ENCODE data around the gene RBM15B. TPM values are rescaled to one million over a fixed set of nuclear protein-coding genes. Genes with fewer than 3 reads are reported as not detected.
"Not testable (repeated sequence)": the region's sequence is repeated elsewhere in the genome, so short reads cannot be mapped to it uniquely, and the experiment has no call there.

Gene RBM15B
- total and polyA plus RNA-seq, 4 donors, result 8.4 to 31.8 (median 17.7) TPM

- H3K27me3 ChIP-seq (ENCODE audit: control insufficient read depth in 3 of 3, insufficient read depth in 3 of 3, low read length in 2 of 3), result no peaks in the 10 kb centered on the region
- H3K4me3 ChIP-seq, result no peak overlapping the region
- no peak overlapping the region for H3K9ac ChIP-seq (ENCODE audit: insufficient read depth in 1 of 2, low read length in 2 of 2)
- DNase-seq, result no peak
- no peaks in the 10 kb centered on the region for H3K36me3 ChIP-seq (ENCODE audit: control insufficient read depth in 4 of 4, insufficient read depth in 4 of 4, low read length in 4 of 4)
- no peaks in the 10 kb centered on the region for H3K9me3 ChIP-seq (ENCODE audit: control insufficient read depth in 4 of 4, insufficient read depth in 3 of 4, low read length in 3 of 4)
- peaks cover 0 to 9% (median 0%) of the 10 kb centered on the region in 5 donors for H3K4me1 ChIP-seq (ENCODE audit: control insufficient read depth in 5 of 5, insufficient read depth in 5 of 5, low read length in 5 of 5)
- WGBS, 2 donors, result 82 to 87% methylated on average over 3 of the region's 3 CpGs
- no peak for TF ChIP-seq CTCF (IDR thresholded peaks at IDR 0.05; ENCODE audit: control extremely low read depth, extremely low read depth)
- H3K27ac ChIP-seq (ENCODE audit: low read depth in 1 of 2, low read length in 1 of 2), result no peak overlapping the region
- ATAC-seq (ENCODE audit: insufficient read depth, low FRiP score), result no peak
These were observed 32.1 kb upstream of the RBM15B start for GRCh38 chr3:51358981-51359380.

GRCh38 chr3:51360806-51361205, 30.3 kb upstream of the RBM15B start:
- no peak for ATAC-seq (ENCODE audit: insufficient read depth, low FRiP score)
- Histone ChIP-seq H3K27ac (ENCODE audit: low read depth in 1 of 2, low read length in 1 of 2) (no peak overlapping the region), H3K4me3 (no peak overlapping the region), H3K4me1 (ENCODE audit: control insufficient read depth in 5 of 5, insufficient read depth in 5 of 5, low read length in 5 of 5) (peaks cover 0 to 6% (median 0%) of the 10 kb centered on the region in 5 donors), H3K9ac (ENCODE audit: insufficient read depth in 1 of 2, low read length in 2 of 2) (no peak overlapping the region), H3K27me3 (ENCODE audit: control insufficient read depth in 3 of 3, insufficient read depth in 3 of 3, low read length in 2 of 3) (no peaks in the 10 kb centered on the region), H3K36me3 (ENCODE audit: control insufficient read depth in 4 of 4, insufficient read depth in 4 of 4, low read length in 4 of 4) (no peaks in the 10 kb centered on the region), H3K9me3 (ENCODE audit: control insufficient read depth in 4 of 4, insufficient read depth in 3 of 4, low read length in 3 of 4) (no peaks in the 10 kb centered on the region)
- 70 to 82% methylated on average over 3 of the region's 3 CpGs for WGBS, 2 donors
- DNase-seq, result no peak
- TF ChIP-seq CTCF (IDR thresholded peaks at IDR 0.05; ENCODE audit: control extremely low read depth, extremely low read depth), result no peak

DNA sequence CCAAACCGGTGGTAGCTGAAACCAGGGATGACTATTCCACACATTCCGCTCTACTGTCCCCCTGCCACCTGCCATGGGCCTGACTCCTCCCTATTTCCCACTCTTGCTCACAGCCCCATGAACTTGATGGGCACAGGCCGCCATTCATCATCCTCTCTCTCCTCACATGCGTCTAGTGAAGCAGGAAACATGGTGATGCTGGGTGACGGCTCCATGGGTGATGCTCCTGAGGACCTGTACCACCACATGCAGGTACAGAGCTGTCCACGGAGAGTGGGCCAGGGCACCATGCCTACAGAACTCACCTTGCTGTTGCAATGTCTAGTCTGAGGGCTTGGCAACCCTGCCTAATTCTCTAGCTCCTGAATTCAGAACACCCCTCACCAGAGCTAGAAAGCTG, 29.3 kb upstream of the RBM15B start:
- Histone ChIP-seq H3K27ac (ENCODE audit: low read depth in 1 of 2, low read length in 1 of 2) (no peak overlapping the region), H3K9ac (ENCODE audit: insufficient read depth in 1 of 2, low read length in 2 of 2) (no peak overlapping the region), H3K27me3 (ENCODE audit: control insufficient read depth in 3 of 3, insufficient read depth in 3 of 3, low read length in 2 of 3) (no peaks in the 10 kb centered on the region), H3K36me3 (ENCODE audit: control insufficient read depth in 4 of 4, insufficient read depth in 4 of 4, low read length in 4 of 4) (no peaks in the 10 kb centered on the region), H3K4me3 (no peak overlapping the region), H3K9me3 (ENCODE audit: control insufficient read depth in 4 of 4, insufficient read depth in 3 of 4, low read length in 3 of 4) (no peaks in the 10 kb centered on the region), H3K4me1 (ENCODE audit: control insufficient read depth in 5 of 5, insufficient read depth in 5 of 5, low read length in 5 of 5) (no peaks in the 10 kb centered on the region)
- WGBS, 2 donors, result 94 to 95% methylated on average over 6 of the region's 6 CpGs
- ATAC-seq (ENCODE audit: insufficient read depth, low FRiP score) (no peak), DNase-seq (no peak)
- no peak for TF ChIP-seq CTCF (IDR thresholded peaks at IDR 0.05; ENCODE audit: control extremely low read depth, extremely low read depth)

- no peaks in the 10 kb centered on the region for H3K9me3 ChIP-seq (ENCODE audit: control insufficient read depth in 4 of 4, insufficient read depth in 3 of 4, low read length in 3 of 4)
- no peak overlapping the region for H3K4me3 ChIP-seq
- H3K27ac ChIP-seq (ENCODE audit: low read depth in 1 of 2, low read length in 1 of 2), result no peak overlapping the region
- H3K4me1 ChIP-seq (ENCODE audit: control insufficient read depth in 5 of 5, insufficient read depth in 5 of 5, low read length in 5 of 5), result no peaks in the 10 kb centered on the region
- no peaks in the 10 kb centered on the region for H3K36me3 ChIP-seq (ENCODE audit: control insufficient read depth in 4 of 4, insufficient read depth in 4 of 4, low read length in 4 of 4)
- no peak overlapping the region for H3K9ac ChIP-seq (ENCODE audit: insufficient read depth in 1 of 2, low read length in 2 of 2)
- no peak for ATAC-seq (ENCODE audit: insufficient read depth, low FRiP score)
- no peaks in the 10 kb centered on the region for H3K27me3 ChIP-seq (ENCODE audit: control insufficient read depth in 3 of 3, insufficient read depth in 3 of 3, low read length in 2 of 3)
- DNase-seq, result no peak
- no peak for TF ChIP-seq CTCF (IDR thresholded peaks at IDR 0.05; ENCODE audit: control extremely low read depth, extremely low read depth)
- WGBS, 2 donors, result 87 to 93% methylated on average over 9 of the region's 9 CpGs
These were observed 28.6 kb upstream of the RBM15B start for GRCh38 chr3:51362476-51362875.

DNA sequence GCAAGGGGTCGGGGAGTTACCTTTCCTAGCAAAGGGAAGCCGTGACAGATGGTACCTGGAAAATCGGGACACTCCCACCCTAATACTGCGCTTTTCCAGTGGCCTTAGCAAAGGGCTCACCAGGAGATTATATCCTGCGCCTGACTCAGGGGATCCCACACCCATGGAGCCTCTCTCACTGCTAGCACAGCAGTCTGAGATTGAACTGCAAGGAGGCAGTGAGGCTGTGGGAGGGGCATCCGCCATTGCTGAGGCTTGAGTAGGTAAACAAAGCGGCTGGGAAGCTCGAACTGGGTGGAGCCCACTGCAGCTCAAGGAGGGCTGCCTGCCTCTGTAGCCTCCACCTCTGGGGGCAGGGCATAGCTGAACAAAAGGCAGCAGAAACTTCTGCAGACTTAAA, 22.8 kb upstream of the RBM15B start:
- not testable (repeated sequence) for H3K9ac ChIP-seq (ENCODE audit: insufficient read depth in 1 of 2, low read length in 2 of 2); H3K9me3 ChIP-seq (ENCODE audit: control insufficient read depth in 4 of 4, insufficient read depth in 3 of 4, low read length in 3 of 4); H3K36me3 ChIP-seq (ENCODE audit: control insufficient read depth in 4 of 4, insufficient read depth in 4 of 4, low read length in 4 of 4); H3K27me3 ChIP-seq (ENCODE audit: control insufficient read depth in 3 of 3, insufficient read depth in 3 of 3, low read length in 2 of 3); H3K4me1 ChIP-seq (ENCODE audit: control insufficient read depth in 5 of 5, insufficient read depth in 5 of 5, low read length in 5 of 5); DNase-seq; H3K27ac ChIP-seq (ENCODE audit: low read depth in 1 of 2, low read length in 1 of 2); H3K4me3 ChIP-seq; ATAC-seq (ENCODE audit: insufficient read depth, low FRiP score)
- WGBS, 2 donors, result 87 to 93% methylated on average over 8 of the region's 8 CpGs
